Activated naive CD4-positive, alpha-beta T cell treated with anti-CD3 and anti-CD28 coated beads, Interleukin-2, amount 10 ng/mL, durations not matched to agents 7 days and 5 days (primary cell): Measurements from ENCODE around the gene FSTL4.

Experiments
- CTCF ChIA-PET: fragments of 350-600 bp; sonication (Branson Sonifier 250); formaldehyde crosslinking; loops from one replicate; lab custom pipeline; 2021; ENCODE audit warnings: antibody characterized with exemption; lab: Charles Lee
- DNase-seq: peaks from one replicate; pipeline ENCODE4 v3.0.0-alpha.2; 2020
- H3K27ac Mint-ChIP-seq: one replicate; pipeline ENCODE4 v1.8.0; 2021; ENCODE audit warnings: mild to moderate bottlenecking, moderate library complexity, mixed read lengths
- H3K27me3 Mint-ChIP-seq: one replicate; pipeline ENCODE4 v1.8.0; 2021; ENCODE audit warnings: mild to moderate bottlenecking, mixed read lengths
- H3K36me3 Mint-ChIP-seq: one replicate; pipeline ENCODE4 v1.8.0; 2021; ENCODE audit warnings: mixed read lengths
- H3K4me1 Mint-ChIP-seq: one replicate; pipeline ENCODE4 v1.8.0; 2021; ENCODE audit warnings: mixed read lengths
- H3K4me3 Mint-ChIP-seq: one replicate; pipeline ENCODE4 v1.8.0; 2021; ENCODE audit warnings: mild to moderate bottlenecking, moderate library complexity, mixed read lengths
- H3K9me3 Mint-ChIP-seq: one replicate; pipeline ENCODE4 v1.8.0; 2021; ENCODE audit warnings: mixed read lengths

FSTL4 gene

DNA sequence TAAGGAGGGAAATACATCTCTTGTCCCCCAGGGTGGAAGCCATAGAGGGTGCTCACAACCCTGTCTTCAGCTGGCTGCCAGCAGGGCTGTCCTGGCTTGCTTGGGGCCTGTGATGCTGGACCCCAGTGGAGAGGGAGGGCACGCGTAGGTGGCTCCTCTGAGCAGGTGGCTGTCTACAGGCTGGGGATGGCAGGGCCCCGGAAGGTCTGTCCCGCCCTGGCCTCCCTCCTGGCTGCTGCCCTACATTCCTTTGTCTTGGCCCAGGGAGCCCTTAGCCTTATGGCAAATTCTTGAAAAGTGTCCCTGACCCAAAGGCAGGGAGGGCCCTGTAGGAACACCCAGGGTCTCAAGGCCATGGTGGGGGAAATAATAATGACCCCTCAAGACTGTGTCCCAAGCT lies 336.2 kb downstream of the FSTL4 start:
- DNase-seq = no peak
- Mint-ChIP-seq H3K4me3 (no peak overlapping the region), H3K27me3 (peaks cover 6% of the 10 kb centered on the region), H3K4me1 (no peaks in the 10 kb centered on the region), H3K27ac (no peak overlapping the region), H3K36me3 (no peaks in the 10 kb centered on the region), H3K9me3 (no peaks in the 10 kb centered on the region)
- CTCF ChIA-PET = no interaction called here

DNA sequence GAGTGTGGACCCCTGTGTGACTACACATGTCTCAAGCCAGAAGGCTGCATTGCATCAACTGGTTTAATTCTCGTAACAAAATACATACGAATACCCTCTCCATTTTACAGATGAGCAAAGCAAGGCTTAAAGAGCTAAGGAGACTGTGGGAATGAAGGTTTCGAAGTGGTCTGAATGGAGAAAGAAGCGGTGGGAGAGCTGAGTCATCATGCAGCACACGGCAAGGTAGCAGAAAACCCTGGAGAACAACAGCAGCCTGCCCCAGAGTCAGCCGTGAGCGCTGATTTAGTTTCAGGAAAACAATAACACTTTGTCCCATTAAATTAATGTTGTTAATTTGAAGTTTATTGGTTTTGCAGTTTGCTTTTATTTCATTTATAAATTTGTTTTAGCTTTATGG lies 336.7 kb downstream of the FSTL4 start:
- CTCF ChIA-PET = no interaction called here
- DNase-seq = no peak
- no peaks in the 10 kb centered on the region for H3K36me3 Mint-ChIP-seq
- H3K4me3 Mint-ChIP-seq = no peak overlapping the region
- no peak overlapping the region for H3K27ac Mint-ChIP-seq
- no peaks in the 10 kb centered on the region for H3K9me3 Mint-ChIP-seq
- H3K4me1 Mint-ChIP-seq = no peaks in the 10 kb centered on the region
- peaks cover 6% of the 10 kb centered on the region for H3K27me3 Mint-ChIP-seq

DNA sequence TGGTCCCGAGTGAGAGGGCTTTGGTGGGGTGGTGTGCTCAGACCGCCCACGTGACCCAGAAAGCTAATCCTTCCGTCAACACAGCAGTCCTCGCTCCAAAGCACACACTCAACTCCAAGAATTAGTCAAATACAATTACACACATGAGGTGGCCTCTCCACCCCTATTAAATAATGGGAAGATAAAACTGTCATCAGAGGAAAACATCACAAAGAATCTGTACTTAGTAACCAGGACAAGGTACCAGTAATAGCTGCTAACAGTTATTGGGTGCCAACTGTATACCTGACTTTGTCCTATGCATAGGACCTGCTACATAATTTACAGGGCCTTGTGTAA lies 337.8 kb downstream of the FSTL4 start:
- Mint-ChIP-seq H3K4me3 (no peak overlapping the region), H3K27me3 (peaks cover 6% of the 10 kb centered on the region), H3K4me1 (no peaks in the 10 kb centered on the region), H3K36me3 (no peaks in the 10 kb centered on the region), H3K27ac (no peak overlapping the region), H3K9me3 (no peaks in the 10 kb centered on the region)
- DNase-seq = no peak
- CTCF ChIA-PET = no interaction called here

DNA sequence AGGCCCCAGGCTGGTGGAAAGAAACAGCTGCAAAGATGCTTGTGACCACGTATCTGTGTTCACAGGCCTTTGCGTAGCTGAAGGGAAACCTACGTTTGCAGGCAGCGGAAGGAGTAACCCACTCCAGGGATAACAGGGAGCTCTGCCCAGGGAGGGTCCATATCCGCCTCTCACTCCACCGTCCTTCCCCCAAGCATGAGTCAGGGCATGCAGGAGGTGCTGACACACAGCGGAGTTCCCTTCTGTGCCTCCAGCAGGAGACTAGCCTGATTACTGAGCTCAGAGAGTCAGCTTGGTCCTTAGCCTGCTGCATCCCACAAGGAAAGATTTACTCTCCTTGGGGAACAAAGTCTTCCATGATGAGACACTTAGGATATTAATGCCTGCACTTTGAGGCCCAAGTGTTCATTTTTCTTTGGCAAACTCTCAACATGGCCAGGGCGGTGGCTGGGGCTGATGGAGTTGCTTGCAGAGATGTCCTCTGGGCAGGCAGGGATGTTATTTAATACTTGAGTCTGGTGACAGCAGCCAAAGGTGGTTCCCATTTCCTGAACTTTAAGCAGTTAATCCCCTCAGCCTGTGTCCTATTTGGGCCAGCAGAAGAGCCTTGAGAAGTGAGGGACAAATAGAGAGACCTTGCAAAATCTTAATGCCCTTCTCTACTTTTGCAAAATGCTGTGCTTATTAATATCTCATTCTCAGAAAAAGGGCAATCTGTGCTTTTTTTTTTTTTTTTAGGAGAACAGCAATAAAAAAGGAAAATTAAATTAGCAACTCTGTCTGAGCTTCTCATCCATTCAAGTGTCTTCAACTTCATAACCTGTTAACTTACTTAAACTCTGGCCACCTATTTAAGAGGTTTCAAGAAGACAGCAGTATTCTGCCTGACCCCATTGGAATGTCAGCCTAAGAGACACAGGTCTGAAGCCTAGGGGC lies 338.4 kb downstream of the FSTL4 start:
- H3K4me1 Mint-ChIP-seq = no peaks in the 10 kb centered on the region
- peaks cover 6% of the 10 kb centered on the region for H3K27me3 Mint-ChIP-seq
- CTCF ChIA-PET = no interaction called here
- DNase-seq = no peak
- no peaks in the 10 kb centered on the region for H3K9me3 Mint-ChIP-seq
- H3K27ac Mint-ChIP-seq = no peak overlapping the region
- H3K4me3 Mint-ChIP-seq = no peak overlapping the region
- H3K36me3 Mint-ChIP-seq = no peaks in the 10 kb centered on the region

DNA sequence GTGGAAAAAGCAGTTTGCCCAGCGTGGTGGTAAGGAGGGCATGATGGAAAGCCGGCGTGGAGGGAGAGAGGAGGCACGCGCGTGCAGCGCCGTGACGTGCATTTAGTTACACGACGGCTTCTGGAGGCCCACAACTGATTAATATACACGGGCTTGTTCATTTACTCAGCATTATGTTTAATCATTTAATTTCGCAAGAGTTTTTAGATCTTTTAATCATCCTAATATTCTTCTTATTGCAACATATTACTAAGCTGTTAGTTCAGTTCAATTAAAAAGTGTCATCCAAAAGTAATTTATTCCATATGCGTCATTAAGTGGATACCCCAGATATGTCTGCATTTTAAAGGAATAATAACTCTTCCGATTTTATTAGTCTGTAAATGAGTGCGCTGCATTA lies 340.0 kb downstream of the FSTL4 start:
- DNase-seq = no peak
- Mint-ChIP-seq H3K36me3 (no peaks in the 10 kb centered on the region), H3K27me3 (peaks cover 9% of the 10 kb centered on the region), H3K4me3 (no peak overlapping the region), H3K4me1 (no peaks in the 10 kb centered on the region), H3K9me3 (no peaks in the 10 kb centered on the region), H3K27ac (no peak overlapping the region)
- CTCF ChIA-PET = no interaction called here

DNA sequence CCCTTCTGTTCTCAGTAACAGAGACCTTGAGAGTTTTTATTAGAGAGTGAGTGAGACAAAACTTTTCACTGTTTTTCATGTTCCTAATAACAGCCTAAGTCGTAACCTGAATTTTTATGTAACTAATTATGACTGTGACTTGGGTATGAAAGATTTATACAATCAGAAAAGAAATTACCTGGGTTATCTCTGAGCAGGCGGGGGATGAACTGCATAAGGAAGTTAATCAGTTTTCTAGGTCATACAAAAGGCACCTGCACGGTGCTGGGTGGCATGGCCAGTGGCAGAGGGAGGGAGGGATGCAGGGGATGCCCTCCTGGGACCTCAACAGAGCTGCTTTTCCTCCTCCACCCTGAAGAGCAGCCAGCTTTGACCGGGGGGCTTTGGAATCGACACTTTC lies 340.7 kb downstream of the FSTL4 start:
- H3K27ac Mint-ChIP-seq = no peak overlapping the region
- peaks cover 9% of the 10 kb centered on the region for H3K27me3 Mint-ChIP-seq
- no peaks in the 10 kb centered on the region for H3K4me1 Mint-ChIP-seq
- no peaks in the 10 kb centered on the region for H3K36me3 Mint-ChIP-seq
- CTCF ChIA-PET = no interaction called here
- H3K9me3 Mint-ChIP-seq = no peaks in the 10 kb centered on the region
- no peak overlapping the region for H3K4me3 Mint-ChIP-seq
- DNase-seq = no peak

DNA sequence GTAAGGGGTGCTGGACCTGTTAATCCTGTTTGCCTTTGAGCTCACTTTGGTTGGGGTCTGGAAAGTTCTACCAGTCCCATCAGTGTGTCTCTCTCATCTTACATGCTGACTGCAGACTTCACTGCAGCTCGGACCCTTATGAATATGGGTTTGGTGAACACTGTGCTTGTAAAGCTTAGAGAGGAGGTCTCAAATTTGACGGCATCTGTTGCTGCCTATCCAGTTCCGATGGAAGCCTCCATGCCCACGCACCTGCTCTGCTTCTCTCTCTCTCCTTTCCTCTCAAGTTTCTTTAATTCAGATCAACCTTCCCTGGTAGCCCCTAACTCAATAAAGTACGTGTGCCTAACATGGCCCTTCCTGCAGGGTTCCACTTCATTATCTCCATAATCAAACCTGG lies 342.6 kb downstream of the FSTL4 start:
- Mint-ChIP-seq H3K9me3 (no peaks in the 10 kb centered on the region), H3K4me3 (no peak overlapping the region), H3K4me1 (no peaks in the 10 kb centered on the region), H3K27ac (no peak overlapping the region), H3K27me3 (peaks cover 9% of the 10 kb centered on the region), H3K36me3 (no peaks in the 10 kb centered on the region)
- no peak for DNase-seq
- CTCF ChIA-PET = no interaction called here

DNA sequence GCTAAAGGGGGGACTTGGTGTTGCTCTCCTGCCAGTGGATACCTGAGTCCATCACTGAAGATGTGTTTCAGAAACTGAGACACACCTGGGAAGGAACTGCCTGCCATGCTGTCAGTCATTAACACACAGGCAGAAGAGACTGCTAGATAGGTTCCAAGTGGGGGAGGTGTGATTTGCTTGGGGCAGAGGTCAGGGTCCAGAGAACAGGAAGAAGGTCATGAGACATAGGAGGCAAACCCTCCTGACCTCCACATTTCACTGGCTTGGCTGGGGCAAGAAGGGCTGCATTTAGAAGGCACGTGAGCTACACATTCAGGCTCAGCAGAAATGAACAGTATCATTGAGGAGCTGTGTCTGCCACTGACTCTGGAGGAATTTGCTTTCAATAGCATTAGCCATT lies 344.7 kb downstream of the FSTL4 start:
- no peak overlapping the region for H3K4me3 Mint-ChIP-seq
- peaks cover 3% of the 10 kb centered on the region for H3K27me3 Mint-ChIP-seq
- no peak for DNase-seq
- H3K9me3 Mint-ChIP-seq = no peaks in the 10 kb centered on the region
- no peaks in the 10 kb centered on the region for H3K36me3 Mint-ChIP-seq
- H3K4me1 Mint-ChIP-seq = no peaks in the 10 kb centered on the region
- no peak overlapping the region for H3K27ac Mint-ChIP-seq
- CTCF ChIA-PET = no interaction called here

DNA sequence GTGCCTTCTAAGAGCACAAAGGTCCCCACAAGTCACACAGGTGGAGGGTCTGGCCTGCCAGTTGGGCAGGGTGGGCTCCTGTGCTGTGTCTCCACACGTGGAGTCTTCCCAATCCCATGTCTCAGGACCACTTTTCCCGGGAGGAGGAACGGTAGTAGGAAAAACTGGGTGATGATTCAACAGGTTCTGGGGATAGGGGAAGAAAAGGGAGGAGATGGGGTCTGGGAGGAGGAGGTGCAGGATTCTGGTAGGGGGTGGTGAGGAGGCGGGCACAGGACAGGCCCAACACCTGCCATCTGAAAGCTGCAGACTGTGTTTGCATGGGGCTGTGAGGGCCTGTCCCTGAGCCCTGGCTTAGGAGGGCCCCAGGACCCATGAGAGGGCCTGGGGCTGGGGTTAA lies 345.4 kb downstream of the FSTL4 start:
- Mint-ChIP-seq H3K4me3 (no peak overlapping the region), H3K4me1 (no peaks in the 10 kb centered on the region), H3K27ac (no peak overlapping the region), H3K36me3 (no peaks in the 10 kb centered on the region), H3K9me3 (no peaks in the 10 kb centered on the region), H3K27me3 (peaks cover 3% of the 10 kb centered on the region)
- DNase-seq = no peak
- CTCF ChIA-PET = no interaction called here

DNA sequence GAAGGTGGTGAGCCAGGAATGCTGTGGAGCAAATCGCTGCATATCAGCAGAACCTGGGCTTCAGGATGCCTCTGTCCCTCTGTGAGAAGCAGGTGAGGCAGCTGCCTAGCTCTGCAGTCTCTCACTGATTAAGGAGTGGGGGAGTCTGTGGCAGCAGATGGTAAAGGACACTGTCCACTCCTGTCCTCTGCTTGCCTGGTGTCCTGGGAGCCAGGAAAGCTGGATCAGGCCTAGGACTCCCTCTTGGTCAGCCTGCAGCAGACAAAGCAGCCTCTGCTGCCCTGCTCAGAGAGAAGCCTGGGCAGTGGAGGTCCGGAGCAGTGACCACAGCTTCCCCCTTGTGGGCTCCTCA lies 345.8 kb downstream of the FSTL4 start:
- no peak for DNase-seq
- Mint-ChIP-seq H3K27ac (no peak overlapping the region), H3K27me3 (peaks cover 3% of the 10 kb centered on the region), H3K4me1 (no peaks in the 10 kb centered on the region), H3K9me3 (no peaks in the 10 kb centered on the region), H3K4me3 (no peak overlapping the region), H3K36me3 (no peaks in the 10 kb centered on the region)
- CTCF ChIA-PET = no interaction called here

DNA sequence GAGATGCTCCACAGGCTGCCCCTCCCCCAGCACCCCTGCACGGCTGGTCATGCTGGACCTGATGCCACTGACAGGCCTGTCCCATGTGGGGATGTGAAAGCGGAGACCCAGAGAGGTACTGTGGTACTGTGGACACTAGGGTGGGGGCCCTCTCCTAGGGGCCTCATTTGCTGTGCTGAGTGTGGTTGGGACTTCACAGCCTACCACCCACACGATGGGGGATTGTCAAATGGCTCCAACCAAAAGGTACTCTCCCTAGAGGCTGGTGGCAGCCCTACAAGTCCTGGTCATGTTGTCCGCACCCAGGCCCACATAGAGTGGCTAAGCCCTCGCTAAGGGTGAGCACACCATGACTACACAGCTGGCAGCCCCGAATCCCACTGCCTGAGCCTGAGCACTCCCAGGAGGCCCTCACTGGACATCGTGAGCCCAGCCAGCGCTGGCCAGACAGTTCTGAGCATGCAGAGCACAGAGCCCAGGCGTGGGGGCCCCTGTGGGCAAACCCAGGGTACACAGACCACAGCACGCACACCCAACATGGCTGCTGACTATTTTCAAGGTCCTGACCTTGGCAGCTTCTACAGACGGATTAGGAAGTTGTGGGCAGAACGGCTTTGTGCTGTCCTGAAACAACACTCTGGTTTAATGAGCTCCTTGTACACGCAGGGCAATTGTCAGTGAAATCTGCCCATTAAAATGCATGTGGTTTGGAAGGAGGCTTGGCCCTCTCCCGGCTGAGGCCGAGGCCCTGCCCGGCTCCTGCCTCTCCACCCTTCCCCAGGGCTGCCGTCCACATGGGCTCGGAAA lies 346.4 kb downstream of the FSTL4 start:
- no peak for DNase-seq
- Mint-ChIP-seq H3K4me3 (no peak overlapping the region), H3K27ac (no peak overlapping the region), H3K4me1 (no peaks in the 10 kb centered on the region), H3K36me3 (no peaks in the 10 kb centered on the region), H3K27me3 (peaks cover 3% of the 10 kb centered on the region), H3K9me3 (no peaks in the 10 kb centered on the region)
- CTCF ChIA-PET = no interaction called here

DNA sequence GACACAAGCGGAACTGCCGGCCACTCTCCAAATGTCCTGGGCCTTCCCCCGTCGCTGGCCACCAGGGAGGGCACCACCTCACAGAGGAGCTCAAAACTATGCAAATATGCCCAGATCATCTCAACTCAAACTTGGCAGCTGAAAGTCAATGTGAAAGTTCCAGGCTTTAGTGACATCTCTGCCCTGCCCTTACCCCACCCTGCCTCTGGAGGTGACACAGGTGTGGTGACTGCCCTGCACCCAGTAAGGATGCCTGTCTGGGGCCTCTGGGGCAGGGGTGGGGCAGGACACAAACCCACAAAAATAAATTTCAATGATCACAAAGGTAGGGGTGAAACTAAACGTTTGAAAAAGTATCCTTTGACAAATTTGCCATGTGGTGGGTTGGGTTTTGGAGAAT lies 347.1 kb downstream of the FSTL4 start:
- H3K27me3 Mint-ChIP-seq = peaks cover 7% of the 10 kb centered on the region
- H3K9me3 Mint-ChIP-seq = no peaks in the 10 kb centered on the region
- no peak overlapping the region for H3K27ac Mint-ChIP-seq
- CTCF ChIA-PET = no interaction called here
- no peaks in the 10 kb centered on the region for H3K36me3 Mint-ChIP-seq
- H3K4me3 Mint-ChIP-seq = no peak overlapping the region
- DNase-seq = no peak
- H3K4me1 Mint-ChIP-seq = no peaks in the 10 kb centered on the region

DNA sequence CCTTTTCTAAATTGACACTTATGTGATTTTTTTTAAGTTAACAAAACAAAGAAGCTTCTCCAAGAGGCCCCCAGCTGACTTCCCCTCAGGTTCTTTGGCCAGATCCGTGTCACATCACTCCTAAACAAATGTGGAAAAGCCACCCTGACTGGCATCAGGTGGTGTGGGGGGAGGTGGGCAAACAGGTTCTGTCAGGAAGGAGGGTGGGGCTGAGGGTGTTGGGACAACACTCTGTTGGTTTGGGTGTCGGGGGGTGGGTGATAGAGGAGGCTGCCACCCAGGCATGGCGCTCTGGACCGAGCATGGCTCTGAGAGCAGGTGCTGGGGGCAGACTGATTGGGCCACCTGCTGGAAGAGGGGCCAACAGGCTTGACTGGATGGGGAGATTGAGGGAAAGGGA lies 349.7 kb downstream of the FSTL4 start:
- H3K27me3 Mint-ChIP-seq = peaks cover 11% of the 10 kb centered on the region
- no peak overlapping the region for H3K4me3 Mint-ChIP-seq
- H3K36me3 Mint-ChIP-seq = no peaks in the 10 kb centered on the region
- CTCF ChIA-PET = no interaction called here
- no peak overlapping the region for H3K27ac Mint-ChIP-seq
- peaks cover 13% of the 10 kb centered on the region for H3K4me1 Mint-ChIP-seq
- no peaks in the 10 kb centered on the region for H3K9me3 Mint-ChIP-seq
- DNase-seq = no peak

DNA sequence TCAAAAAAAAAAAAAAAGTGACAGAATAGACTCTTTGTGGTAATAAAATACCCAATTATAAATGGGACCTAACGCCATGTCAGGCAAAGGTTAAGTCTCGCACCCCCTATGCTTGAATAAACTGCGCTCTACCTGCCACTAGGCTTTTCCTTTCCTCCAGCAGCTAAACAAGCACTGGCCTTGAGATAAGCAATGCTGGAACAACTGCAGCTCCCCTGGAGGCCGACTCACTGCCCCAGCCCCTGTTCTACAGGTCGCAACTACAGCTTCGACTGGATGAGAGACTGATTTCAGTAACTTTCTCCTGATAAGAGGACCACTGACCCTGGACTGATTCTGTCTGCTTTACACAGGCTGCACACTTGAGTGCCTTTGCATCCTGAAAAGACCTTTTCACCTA lies 350.3 kb downstream of the FSTL4 start:
- DNase-seq = no peak
- H3K9me3 Mint-ChIP-seq = no peaks in the 10 kb centered on the region
- H3K36me3 Mint-ChIP-seq = no peaks in the 10 kb centered on the region
- H3K27ac Mint-ChIP-seq = no peak overlapping the region
- H3K4me3 Mint-ChIP-seq = no peak overlapping the region
- H3K27me3 Mint-ChIP-seq = peaks cover 8% of the 10 kb centered on the region
- CTCF ChIA-PET = interaction anchor here (0.7 to 1.0 kb wide), 2 partner anchors 151 to 599 kb away, joined by 3 read pairs; no protein-coding TSS in a partner anchor
- peaks cover 13% of the 10 kb centered on the region for H3K4me1 Mint-ChIP-seq

DNA sequence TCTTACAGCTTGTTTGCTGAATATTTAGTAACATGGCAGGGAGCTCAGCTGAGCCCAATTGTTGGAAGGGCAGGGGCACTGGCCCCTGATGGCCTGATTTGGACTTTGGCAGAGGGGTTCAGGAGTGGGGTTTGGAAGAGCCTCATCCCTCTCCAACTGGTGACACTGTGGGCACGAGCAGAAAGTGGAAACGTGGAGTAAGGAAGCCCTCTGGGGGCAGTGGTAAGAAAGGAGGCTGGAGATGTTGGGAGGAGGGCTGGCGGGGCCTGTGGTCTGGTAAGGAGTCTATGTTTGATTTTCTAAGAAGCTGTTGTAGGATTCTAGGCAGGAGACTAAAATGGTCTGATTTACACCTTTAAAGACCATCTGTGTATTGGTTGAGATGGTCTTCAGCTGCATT lies 351.6 kb downstream of the FSTL4 start:
- Mint-ChIP-seq H3K36me3 (no peaks in the 10 kb centered on the region), H3K4me3 (no peak overlapping the region), H3K4me1 (peaks cover 13% of the 10 kb centered on the region), H3K27me3 (peaks cover 8% of the 10 kb centered on the region), H3K9me3 (no peaks in the 10 kb centered on the region), H3K27ac (peak overlapping the region; percentile 53)
- CTCF ChIA-PET = interaction anchor here (1.0 kb wide), 1 partner anchor 149 kb away, joined by 3 read pairs; no protein-coding TSS in a partner anchor
- DNase-seq = no peak
